GM19023 (cell line): ENCODE results near the gene TTBK1.

Experiments used
- ATAC-seq: cut with Tn5 transposase; IDR thresholded peaks from one replicate; pipeline ENCODE4 v1.9.1; 2021; ENCODE audit warnings: mild to moderate bottlenecking, moderate library complexity; ENCODE audit not compliant: unreplicated experiment

TTBK1 gene

GRCh38 chr6:43285832-43286231 lies 42.6 kb downstream of the TTBK1 start:
- ATAC-seq, result no peak

GRCh38 chr6:43286456-43286979 lies 43.2 kb downstream of the TTBK1 start:
- no peak for ATAC-seq

GRCh38 chr6:43286980-43287716 lies 43.9 kb downstream of the TTBK1 start:
- no peak for ATAC-seq

GRCh38 chr6:43287717-43288679 lies 44.7 kb downstream of the TTBK1 start:
- no peak for ATAC-seq

GRCh38 chr6:43290339-43290904 lies 47.1 kb downstream of the TTBK1 start:
- no peak for ATAC-seq

- no peak for ATAC-seq
Observed at GRCh38 chr6:43290905-43291355, 47.6 kb downstream of the TTBK1 start.

- no peak for ATAC-seq
Observed at GRCh38 chr6:43291708-43292107, 48.4 kb downstream of the TTBK1 start.

GRCh38 chr6:43292341-43292740 lies 49.1 kb downstream of the TTBK1 start:
- ATAC-seq, result no peak

GRCh38 chr6:43292763-43293318 lies 49.6 kb downstream of the TTBK1 start:
- ATAC-seq, result no peak

- ATAC-seq, result no peak
Observed at GRCh38 chr6:43293698-43294097, 50.4 kb downstream of the TTBK1 start.

- no peak for ATAC-seq
Observed at GRCh38 chr6:43294536-43294935, 51.3 kb downstream of the TTBK1 start.

- no peak for ATAC-seq
Observed at GRCh38 chr6:43295456-43295855, 52.2 kb downstream of the TTBK1 start.

- no peak for ATAC-seq
Observed at GRCh38 chr6:43296780-43297497, 53.7 kb downstream of the TTBK1 start.

- ATAC-seq, result no peak
Observed at GRCh38 chr6:43297644-43298564, 54.6 kb downstream of the TTBK1 start, which contains the start of gene SLC22A7. Gene SLC22A7 (plus strand): TSS chr6:43298260. CDS start chr6:43298359, 99 bp downstream.

- no peak for ATAC-seq
Observed at GRCh38 chr6:43298565-43299337, 55.5 kb downstream of the TTBK1 start.

- no peak for ATAC-seq
Observed at GRCh38 chr6:43299338-43300293, 56.3 kb downstream of the TTBK1 start.
